Ishikawa (cell line): Measurements from ENCODE around the gene PLA2G4F.

ENCODE experiments used
- RAD21 ChIP-seq: IDR thresholded peaks from 2 replicates; pipeline ENCODE4 v1.6.1; 2012; ENCODE audit warnings: low read depth
- TEAD4 ChIP-seq: IDR thresholded peaks from 2 replicates; pipeline ENCODE4 v1.6.1; 2012

DNA sequence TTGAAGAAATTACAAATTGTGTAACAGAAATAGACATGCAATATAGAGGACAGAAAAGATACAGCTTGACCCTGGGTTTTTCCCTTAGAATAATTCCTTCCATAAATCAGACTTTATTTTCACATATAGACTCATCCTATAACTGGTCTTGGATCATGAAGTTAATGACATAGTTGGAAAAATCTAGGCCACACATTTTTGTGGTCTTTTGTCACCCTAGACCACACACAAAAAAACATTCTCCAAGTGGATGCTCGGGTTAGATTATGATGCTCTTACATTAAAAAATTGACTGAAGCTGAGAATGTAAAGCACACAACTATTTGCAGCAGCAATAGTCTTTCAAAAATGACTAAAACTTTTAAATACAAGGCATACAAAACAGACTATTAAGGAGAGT is 54.6 kb downstream of the PLA2G4F start:
- TF ChIP-seq RAD21 (no peak), TEAD4 (no peak)
